Nephron progenitor cell (in vitro differentiated cells): ENCODE measurements around the gene CENPM.

ENCODE experiments used
- DNase-seq: peaks from one replicate; pipeline ENCODE4 v3.0.0; 2021
- H3K27ac Mint-ChIP-seq: 2 replicates; pipeline ENCODE4 v1.8.0; 2021; ENCODE audit warnings: mild to moderate bottlenecking, moderate library complexity, mixed read lengths
- H3K27me3 Mint-ChIP-seq: 2 replicates; pipeline ENCODE4 v1.8.0; 2021; ENCODE audit warnings: mild to moderate bottlenecking, low read depth, mixed read lengths; ENCODE audit not compliant: poor library complexity
- H3K36me3 Mint-ChIP-seq: 2 replicates; pipeline ENCODE4 v1.8.0; 2021; ENCODE audit warnings: low read depth, mixed read lengths
- H3K4me1 Mint-ChIP-seq: 2 replicates; pipeline ENCODE4 v1.8.0; 2021; ENCODE audit warnings: mixed read lengths
- H3K4me3 Mint-ChIP-seq: 2 replicates; pipeline ENCODE4 v1.8.0; 2021; ENCODE audit warnings: mild to moderate bottlenecking, moderate library complexity, mixed read lengths
- H3K9me3 Mint-ChIP-seq: 2 replicates; pipeline ENCODE4 v1.8.0; 2021; ENCODE audit warnings: mild to moderate bottlenecking, moderate library complexity, mixed read lengths
- CTCF ChIP-seq: fragments of 200-600 bp; sonication (generic); IDR thresholded peaks from 2 replicates; pipeline ENCODE4 v1.5.0; 2021; ENCODE audit warnings: antibody characterized with exemption

CENPM gene

GRCh38 chr22:41910050-41911000, 36.6 kb downstream of the CENPM start:
- peaks cover 30% of the 10 kb centered on the region for H3K4me1 Mint-ChIP-seq
- TF ChIP-seq CTCF: no peak
- peaks cover 53% of the 10 kb centered on the region for H3K27me3 Mint-ChIP-seq
- no peak overlapping the region for H3K4me3 Mint-ChIP-seq
- peaks cover 7% of the 10 kb centered on the region for H3K36me3 Mint-ChIP-seq
- H3K27ac Mint-ChIP-seq: no peak overlapping the region
- H3K9me3 Mint-ChIP-seq: no peaks in the 10 kb centered on the region
- peak; percentile 72 for DNase-seq

- Mint-ChIP-seq H3K36me3 (peaks cover 7% of the 10 kb centered on the region), H3K27ac (no peak overlapping the region), H3K9me3 (no peaks in the 10 kb centered on the region), H3K4me1 (peaks cover 30% of the 10 kb centered on the region), H3K4me3 (no peak overlapping the region), H3K27me3 (peaks cover 50% of the 10 kb centered on the region)
- no peak for DNase-seq
- TF ChIP-seq CTCF: no peak
These were observed 37.5 kb downstream of the CENPM start for GRCh38 chr22:41909310-41910049.

- Mint-ChIP-seq H3K36me3 (peaks cover 7% of the 10 kb centered on the region), H3K27me3 (peaks cover 47% of the 10 kb centered on the region), H3K4me3 (no peak overlapping the region), H3K4me1 (peaks cover 30% of the 10 kb centered on the region), H3K27ac (no peak overlapping the region), H3K9me3 (no peaks in the 10 kb centered on the region)
- no peak for TF ChIP-seq CTCF
- DNase-seq: no peak
These were observed 38.3 kb downstream of the CENPM start for GRCh38 chr22:41908411-41909309.

GRCh38 chr22:41907436-41908401, 39.2 kb downstream of the CENPM start:
- DNase-seq: no peak
- no peak overlapping the region for H3K27ac Mint-ChIP-seq
- H3K36me3 Mint-ChIP-seq: peaks cover 7% of the 10 kb centered on the region
- TF ChIP-seq CTCF: no peak
- peaks cover 22% of the 10 kb centered on the region for H3K4me1 Mint-ChIP-seq
- no peaks in the 10 kb centered on the region for H3K9me3 Mint-ChIP-seq
- peaks cover 38% of the 10 kb centered on the region for H3K27me3 Mint-ChIP-seq
- no peak overlapping the region for H3K4me3 Mint-ChIP-seq

- peaks cover 16% of the 10 kb centered on the region for H3K4me1 Mint-ChIP-seq
These were observed 40.1 kb downstream of the CENPM start for GRCh38 chr22:41906822-41907221.

More at GRCh38 chr22:41906822-41907221, 40.1 kb downstream of the CENPM start:
- peaks cover 7% of the 10 kb centered on the region for H3K36me3 Mint-ChIP-seq
- H3K27ac Mint-ChIP-seq: no peak overlapping the region
- H3K4me3 Mint-ChIP-seq: no peak overlapping the region
- DNase-seq: no peak
- H3K9me3 Mint-ChIP-seq: no peaks in the 10 kb centered on the region
- H3K27me3 Mint-ChIP-seq: peaks cover 29% of the 10 kb centered on the region
- TF ChIP-seq CTCF: no peak
